ENCODE data around the gene RASGRF1.

The RASGRF1 gene

DNA sequence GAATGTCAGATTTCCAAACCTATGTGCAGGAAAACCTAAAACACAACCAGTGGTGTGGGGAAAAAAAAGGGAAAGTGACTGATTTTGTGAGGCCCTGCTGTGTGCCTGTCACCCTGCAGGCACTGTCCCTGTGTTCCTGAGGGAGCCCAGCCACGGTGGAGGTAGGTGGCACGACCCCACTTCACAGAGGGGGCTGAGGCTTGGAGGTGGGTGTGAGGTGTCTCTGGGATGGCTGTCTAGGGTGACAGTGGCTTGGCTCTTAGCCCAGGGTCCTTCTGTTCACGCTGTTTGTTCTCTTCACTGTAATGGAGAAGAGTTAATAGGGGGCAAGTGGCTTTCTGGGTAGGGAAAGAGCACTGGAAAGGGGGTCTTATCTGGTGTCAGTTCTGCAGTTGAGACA is 22.6 kb downstream of the RASGRF1 start:
- no peak for DNase-seq (ENCODE audit: low read depth)

DNA sequence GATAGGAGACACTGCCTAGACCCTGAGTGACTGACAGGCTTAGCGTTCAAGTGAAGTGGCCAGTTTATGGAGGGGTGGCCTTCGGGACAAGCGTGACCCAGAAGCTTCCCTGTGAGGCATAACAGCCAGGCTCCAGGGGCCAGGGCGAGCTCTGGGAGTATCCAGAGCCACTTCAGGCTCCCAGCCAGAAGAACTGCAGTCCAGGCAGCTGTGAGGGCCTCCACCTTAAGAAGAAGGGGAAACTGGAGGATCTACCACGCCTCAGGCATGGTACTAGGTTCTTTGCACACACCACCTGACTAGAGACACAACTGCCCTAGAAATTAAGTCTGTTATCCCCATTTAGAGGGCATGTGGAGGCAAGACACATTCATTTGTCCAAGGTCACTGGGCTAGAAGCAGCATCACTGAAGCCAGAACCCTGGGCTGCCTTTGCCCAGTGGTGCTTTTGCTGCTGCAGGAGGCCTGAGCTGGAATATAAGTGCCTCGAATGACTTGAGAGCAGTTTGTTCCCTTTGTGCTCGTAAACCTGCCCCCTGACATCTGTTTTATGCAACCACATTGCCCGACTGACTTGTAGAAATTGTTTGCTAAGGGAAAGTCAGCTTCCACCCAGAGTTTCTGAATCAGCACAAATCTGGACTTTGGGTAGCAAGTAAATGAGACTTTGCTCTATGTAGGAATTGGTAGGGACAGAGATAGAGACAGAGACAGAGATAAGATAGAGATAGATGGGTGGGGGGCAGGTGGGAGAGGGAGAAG is 23.3 kb downstream of the RASGRF1 start:
- DNase-seq (ENCODE audit: low read depth): no peak

DNA sequence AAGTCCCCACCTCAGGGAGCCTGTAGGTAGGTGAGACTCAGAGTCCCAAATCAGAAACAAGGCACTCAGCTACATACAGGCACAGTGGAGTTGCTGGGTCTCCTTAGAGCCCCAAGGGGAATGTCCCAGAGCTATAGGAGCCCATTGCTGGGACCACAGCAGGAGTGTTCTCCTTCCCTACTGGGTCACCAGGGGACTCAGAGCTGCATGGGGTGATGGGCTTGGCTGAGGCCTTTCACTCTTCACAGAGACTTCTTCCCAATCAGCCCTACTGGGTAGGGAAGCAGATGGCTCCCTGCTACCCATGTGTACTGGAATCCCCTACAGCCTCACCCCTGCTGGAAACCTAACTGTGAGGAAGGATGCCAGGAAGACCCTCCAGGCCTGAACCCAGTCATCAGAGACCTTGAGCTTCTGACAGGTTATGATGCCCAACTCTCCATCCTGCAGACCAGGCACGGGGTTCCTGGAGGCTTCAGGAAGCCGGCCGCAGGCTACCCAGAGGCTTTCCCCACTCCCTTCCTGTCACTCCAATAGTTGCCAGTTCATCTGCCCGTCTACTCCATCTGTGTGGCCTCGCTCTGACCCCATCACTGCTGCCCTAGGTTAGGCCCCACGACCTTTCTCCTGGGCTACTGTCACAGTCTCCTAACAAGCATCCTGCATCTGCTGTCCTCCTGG is 24.0 kb downstream of the RASGRF1 start:
- DNase-seq (ENCODE audit: low read depth): no peak

DNA sequence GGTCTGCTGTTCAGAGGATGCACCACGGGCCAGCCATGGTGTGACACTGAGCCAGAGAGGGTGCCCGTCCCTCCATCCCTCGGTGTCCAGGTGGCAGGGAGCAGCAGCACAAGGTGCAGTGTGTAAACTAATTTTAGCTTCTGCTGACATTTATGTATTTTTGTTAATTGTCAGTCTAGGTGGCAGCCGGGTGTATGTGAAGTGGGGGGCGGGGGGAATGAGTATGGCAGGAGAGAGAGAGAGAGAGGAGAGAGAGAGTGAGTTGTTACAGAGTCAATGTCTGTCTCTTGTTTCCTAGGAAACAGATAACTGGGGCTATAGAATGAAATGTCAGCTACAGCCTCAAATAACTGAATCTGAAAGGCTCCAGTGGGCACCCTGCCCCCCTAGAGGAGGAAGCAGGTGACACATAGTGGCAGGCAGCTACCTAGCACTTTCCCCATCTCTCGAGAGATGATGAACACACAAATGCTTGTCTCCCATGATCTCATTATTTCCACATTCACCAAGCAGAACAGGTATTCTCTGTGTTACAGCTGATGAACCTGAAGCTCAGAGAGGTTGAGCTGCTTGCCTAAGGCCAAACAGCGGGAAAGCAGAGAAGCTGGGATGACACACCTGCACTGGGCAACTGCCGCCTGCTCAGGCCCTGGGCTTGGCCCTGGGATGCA is 24.7 kb downstream of the RASGRF1 start:
- no peak for DNase-seq (ENCODE audit: low read depth)

DNA sequence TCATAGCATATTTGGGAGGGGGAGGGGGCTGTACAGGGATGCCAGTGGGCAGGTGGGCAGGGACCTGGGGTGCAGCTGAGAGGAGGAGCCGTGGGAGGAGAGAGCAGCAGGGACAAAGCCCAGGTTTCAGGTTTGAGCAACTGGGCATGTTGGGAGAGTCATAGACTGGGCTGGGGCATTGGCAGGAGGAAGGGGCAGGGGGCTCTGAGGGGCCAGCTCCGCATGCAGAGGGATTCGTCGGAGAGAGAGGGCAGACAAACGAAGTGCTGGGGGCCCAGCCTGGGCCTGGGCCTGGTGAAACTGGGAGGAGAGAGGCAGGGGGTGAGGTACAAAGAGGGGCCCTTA is 25.2 kb downstream of the RASGRF1 start:
- DNase-seq (ENCODE audit: low read depth): no peak

DNA sequence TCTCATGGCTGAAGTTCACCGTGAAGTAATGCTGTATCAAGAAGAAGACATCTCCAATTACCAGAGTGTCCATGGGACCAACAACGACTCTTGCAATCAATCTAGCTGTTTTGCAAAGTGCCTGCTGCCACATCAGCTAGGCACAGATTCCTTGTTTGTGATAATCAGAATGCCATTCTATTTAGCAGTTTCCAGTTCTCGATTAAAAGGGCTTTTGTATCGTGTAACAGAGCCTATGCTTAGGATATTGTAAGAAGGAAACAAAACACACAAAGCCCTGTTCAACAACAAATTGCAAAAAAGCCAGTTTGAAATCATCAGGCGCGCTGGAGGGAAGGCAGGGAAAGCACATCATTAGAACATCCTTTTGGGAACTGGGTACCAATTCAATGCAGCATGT is 26.1 kb downstream of the RASGRF1 start:
- DNase-seq (ENCODE audit: low read depth): no peak

DNA sequence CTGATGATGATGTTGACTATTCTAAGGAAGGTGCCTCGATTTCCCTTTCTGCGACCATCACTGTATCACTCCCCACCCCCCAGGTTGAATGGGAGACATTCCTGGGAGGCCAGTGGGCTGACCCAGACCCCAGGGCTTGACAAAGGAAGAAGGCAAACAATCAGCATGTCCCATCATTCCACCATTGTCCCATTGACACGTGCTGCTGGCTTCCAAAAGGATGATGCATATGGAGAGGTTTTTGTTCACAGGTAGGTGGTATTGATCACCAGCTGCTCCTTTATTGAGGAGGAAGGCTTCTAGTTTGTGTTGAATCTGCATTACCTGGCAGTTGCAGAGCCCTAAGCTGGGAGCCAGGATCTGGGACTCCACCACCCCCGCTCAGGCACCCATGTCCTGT is 30.4 kb downstream of the RASGRF1 start:
- no peak for DNase-seq (ENCODE audit: low read depth)

DNA sequence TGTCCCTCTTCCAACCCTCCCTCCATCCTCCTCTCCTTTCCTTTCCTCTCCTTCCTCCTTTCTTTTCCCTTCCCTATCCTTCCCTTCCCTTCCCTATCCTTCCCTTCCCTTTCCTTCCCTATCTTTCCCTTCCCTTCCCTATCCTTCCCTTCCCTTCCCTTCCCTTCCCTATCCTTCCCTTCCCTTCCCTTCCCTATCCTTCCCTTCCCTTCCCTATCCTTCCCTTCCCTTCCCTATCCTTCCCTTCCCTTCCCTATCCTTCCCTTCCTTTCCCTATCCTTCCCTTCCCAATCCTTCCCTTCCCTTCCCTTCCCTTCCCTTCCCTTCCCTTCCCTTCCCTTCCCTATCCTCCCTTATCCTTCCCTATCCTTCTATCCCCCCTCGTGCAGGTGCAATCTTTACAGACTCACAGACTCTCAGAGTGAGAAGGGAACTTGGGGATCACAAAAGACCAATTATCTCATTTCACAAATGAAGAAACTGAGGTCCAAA is 31.5 kb downstream of the RASGRF1 start:
- no peak for DNase-seq (ENCODE audit: low read depth)

DNA sequence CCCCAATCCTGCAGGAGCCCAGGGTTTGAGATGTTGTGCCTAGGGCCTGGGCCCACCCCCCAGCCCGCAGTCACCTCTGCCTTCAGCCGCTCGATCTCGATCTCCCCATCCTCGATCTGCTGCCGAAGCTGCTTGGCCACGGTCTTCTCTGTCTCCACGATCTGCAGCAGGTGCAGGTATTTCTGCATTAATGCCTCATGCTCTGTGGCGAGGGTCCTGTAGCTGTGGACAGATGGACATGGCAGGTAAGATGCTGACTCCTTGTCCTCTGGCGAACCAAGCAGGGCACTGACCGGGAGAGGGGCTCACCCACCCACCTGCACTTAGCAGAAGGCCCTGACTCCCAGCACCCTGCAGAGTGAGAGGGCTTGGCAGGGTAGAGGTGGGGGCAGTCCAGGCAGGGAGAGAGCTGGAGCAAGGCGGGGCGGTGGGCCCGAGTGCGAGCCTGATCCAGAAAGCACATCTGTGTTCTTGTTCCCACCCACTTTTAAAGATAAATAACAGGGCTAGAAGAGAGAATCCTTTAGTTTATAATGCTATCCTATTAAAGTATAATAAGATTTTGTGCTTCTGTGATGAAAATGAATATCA is 32.2 kb downstream of the RASGRF1 start:
- no peak for DNase-seq (ENCODE audit: low read depth)

DNA sequence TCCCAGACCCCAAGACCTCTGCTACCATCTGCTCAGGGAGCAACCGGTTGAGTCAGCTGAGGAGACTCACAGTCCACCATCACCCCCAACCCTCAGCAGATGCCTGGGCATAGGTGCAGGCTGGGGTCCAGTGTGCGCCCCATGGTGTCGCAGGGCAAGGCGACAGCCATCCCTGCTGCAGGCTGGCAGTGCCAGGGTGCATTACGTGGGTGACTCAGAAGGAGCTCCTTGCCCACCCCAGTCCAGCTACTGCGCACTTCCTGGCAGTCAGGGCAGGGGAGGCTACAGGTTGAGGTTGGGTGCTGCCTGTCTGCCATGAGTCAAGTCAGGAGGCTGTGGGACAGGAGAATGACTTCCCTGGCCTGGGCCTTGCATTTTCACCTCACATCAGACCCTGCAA is 33.5 kb downstream of the RASGRF1 start:
- no peak for DNase-seq (ENCODE audit: low read depth)

DNA sequence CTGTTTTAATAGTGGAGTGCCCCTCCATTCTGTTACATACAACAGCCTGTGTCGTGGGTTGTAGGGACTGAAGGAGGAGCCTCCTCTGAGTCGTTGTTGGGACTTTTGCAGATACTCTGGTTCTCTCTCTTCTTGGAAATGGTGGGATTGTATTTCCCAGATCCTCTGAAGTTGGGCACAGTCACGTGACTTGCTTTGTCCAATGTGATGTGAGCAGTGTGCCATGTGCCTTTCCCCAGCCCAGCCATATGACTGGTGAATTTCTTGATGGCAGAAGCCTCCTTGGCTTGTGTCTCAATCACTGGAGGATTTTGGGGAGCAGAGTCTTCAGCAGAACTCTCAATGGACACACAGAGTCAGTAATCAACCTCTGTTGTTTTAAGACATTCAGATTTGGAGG is 36.2 kb downstream of the RASGRF1 start:
- DNase-seq (ENCODE audit: low read depth): no peak

DNA sequence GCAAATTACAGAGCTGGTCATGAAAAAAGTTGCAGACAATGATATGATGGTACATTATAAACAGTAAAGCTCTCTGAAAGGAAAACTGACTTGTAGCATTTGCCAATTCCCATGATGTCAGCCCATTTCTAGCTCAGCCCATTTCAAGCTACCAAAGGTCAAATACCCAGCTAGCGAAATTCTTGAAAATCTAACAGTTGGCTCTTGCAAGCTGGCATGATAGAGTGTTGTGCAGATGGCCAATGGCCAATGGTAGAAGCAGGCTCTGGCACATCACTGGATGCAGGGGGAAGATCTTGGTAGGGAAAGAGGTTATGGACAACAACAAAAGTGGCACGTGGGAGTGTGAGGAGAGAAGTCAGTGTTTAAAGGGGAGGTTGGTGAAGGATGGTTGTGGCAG is 36.7 kb downstream of the RASGRF1 start:
- DNase-seq (ENCODE audit: low read depth): no peak

DNA sequence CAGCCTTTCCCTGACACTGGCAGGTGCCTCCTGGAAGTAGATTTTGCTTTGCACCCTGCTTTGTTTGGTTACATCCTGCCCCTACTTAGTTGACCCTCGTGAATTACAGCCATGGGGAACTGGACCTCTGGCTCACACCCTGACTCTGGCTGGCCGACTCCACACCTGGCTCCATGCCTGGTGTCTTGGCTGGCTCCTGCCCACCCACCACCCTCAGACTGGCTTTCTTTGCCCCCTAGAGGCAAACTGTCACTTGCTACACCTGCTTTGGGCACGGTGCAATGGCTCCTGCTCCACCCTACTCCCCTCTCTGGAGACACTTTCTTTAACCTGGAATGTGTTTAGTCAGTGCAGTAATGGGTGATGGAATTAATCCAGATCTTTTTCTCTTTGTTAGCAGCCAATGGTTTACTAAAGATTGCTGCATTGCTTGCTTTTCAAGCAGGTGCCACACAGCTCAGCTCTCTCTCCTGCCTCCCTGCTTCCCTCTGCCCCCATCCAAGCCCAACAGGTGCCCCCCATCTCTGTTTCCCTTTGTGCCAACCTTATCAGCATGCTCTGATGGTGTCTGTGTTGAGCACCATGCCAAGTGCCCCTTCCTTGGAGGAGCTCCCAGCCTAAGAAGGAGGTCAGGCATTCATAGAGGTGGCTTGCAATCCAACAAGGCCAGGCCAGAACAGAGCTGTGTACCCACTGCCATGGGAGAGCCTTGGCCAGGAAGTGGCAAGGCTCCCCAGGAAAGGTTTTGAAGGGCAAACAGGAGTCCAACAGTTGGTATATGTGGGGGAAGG is 38.4 kb downstream of the RASGRF1 start:
- DNase-seq (ENCODE audit: low read depth): no peak

DNA sequence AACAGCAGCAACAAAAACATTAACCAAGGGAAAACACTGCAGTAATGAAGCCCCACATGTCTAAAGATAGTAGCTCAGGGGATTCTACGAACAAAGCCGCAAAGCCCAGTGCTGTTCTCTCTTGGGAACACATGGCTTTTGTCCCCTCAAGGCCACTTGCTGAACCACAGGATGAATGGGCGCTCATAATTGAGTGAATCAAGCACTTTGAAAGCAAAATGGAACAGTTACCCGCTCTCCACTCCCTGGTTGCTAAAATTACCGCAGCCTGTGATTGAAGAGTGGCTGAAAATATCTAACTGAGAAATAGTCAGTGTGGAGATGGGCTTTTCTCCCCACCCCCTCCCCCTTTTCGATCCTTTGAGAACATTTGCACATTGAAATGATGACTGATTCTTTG is 39.6 kb downstream of the RASGRF1 start:
- no peak for DNase-seq (ENCODE audit: low read depth)

DNA sequence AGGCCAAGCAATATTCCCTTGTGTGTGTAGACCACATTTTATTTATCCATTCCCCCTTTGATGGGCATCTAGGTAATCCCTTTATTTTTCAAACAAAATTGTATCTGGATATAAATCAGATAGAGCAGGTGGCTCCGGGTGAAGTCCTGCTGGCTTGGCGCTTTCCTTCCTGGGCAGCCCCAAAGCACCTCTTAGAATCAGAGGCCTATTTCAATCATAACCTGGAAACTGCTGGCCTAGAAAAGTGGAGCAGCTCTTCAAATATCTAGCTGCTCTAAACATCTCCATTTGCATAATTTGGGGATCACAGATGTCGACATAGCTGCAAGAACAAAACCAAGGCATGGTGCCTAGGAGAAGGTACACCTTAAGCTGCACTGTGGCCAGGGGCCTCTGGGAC is 40.2 kb downstream of the RASGRF1 start:
- DNase-seq (ENCODE audit: low read depth): no peak

DNA sequence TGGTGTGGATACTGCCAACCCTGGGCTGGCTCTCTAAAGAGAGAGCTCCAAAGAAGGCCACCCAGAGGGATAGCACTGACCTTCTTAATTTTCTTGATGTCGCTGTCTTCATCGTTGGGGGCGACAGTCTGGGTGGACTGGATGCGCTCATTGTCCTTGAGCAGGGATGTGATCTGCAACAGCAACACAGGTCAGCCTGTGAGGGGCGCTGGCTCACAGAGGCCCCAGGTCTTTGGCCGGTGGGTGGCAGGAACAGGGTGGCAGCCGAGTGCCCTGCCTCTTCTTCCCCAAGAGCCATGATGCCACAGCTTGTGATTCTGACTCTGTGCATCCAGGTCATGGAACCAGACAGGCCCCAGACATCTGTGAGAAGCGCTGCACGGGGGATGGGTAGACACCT is 41.2 kb downstream of the RASGRF1 start:
- no peak for DNase-seq (ENCODE audit: low read depth)

DNA sequence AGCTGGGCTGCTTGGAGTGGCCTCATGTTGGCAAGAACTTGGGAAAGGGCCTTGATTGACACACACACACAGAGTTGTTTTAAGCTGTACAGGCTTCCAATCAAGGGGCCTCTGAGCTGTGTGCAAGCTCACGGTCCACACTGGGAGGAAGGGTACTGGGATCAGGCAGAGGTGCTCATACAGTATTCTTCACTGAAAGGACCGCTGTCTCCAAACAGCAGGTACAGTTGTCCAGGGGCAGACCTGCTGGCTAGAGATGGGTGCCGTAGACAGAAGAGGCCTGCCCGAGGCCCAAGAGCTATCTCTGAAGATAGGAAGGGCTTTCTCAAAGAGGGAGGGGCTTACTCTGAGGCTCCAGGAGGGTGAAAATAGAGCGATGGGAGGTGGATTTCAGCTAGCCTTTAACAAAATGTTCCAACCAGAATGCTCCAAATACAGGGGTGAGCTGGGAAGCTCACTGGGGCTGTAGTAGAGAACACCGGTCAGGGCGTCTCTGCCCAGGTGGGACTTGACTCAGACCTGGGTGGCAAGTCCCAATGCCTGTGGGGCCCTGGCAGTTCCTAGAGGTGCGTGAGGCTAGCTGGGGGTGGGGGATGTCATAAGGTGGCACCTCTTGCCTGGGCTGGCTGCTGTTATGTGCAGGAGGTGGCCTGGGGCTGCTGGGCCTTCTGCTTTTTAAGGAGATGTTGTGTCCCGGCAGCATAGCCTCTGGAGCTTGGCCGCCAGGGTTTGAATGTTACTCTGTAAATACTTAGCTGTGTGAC is 42.7 kb downstream of the RASGRF1 start:
- no peak for DNase-seq (ENCODE audit: low read depth)

DNA sequence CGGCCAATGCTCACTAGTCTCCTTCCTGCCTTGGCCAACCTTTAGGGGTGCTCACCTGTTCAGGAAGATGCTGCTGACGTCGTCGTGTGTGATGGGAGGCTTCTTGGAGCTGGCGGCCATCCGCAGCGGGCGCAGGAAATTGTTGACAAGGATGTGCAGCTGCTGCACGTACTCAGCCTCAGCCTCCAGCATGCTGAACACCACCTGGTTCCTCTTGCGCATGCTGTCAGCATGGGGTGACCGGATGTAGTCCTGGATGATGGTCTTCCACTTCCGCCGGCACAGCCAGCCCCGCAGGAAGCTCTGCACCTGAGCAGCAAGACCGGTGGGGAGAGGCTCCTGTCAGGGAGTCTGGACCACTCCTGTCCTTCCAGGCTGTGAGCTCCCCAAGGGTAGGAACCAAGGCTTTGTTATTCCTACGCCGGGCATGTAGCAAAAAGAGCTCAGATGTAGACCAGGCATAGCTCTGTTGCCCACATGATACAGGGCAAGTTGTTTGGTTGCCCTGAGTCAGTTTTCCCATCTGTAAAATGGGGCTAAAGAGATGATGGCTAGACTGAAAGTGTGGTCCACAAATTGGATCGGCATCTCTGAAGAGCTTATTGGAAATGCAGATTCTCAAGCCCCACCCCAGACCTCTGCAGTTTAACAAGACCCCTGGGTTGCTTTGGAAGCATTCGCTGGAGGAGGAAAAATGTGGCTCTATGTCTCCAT is 43.7 kb downstream of the RASGRF1 start:
- DNase-seq (ENCODE audit: low read depth): no peak

DNA sequence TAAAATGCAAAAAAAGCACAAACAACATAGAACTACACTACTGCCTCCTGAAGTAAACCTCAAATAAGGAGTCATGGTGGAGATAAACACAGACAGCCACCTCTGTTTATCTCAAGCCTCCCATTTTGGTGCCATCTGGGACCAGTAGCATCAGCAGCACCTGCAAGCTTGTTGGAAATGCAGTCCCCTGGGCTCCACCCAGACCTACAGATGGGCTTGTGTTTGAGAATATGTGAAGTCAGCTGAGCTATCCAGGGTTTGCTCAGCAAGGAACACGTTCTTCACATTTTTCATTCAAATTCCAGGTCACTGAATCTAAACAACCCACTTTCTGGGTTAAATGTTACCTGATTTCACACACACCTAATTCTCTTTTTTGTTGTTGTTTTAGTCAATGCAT is 45.5 kb downstream of the RASGRF1 start:
- DNase-seq (ENCODE audit: low read depth): no peak

DNA sequence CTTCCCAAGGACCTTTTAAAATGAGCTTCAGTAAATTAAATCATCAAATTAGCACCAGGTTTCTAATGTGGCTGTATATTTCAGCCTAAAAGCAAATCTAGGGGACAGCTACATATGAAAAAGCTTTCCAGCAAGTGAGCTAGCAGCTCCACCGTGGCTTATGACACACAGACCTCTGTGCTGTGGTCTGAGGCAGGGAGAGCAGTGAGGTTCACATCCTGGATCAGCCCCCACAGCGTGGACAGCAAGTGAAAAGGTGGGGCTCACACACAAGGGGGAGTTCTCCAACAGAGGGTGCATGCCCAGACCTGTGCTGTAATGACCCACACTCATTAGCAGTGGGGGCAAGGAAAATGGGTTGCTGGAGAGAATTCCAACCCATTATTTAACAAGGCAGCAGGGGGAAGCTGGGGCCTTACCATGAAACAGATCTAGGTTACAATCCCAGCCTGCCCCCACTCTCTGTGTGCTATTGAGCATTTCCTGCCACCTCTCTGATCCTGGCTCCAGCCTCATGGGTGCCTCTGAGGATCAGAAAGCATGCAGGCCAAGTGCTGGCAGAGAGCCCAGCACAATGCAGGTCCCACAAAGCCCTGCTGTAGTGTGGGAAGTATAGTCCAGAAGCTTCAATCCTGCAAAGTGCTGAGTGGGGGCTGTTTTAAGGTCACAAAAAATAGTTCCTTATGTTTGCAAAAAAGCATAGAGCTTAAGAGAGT is 48.2 kb downstream of the RASGRF1 start:
- DNase-seq (ENCODE audit: low read depth): no peak
